Fibroblast of lung (primary cell): Measurements from ENCODE around the gene MLF1. TPM values are rescaled to one million over a fixed set of nuclear protein-coding genes. Genes with fewer than 3 reads are reported as not detected.

Experiments used
- DNase-seq, 2 donors: peaks; one replicate each; pipeline versions ENCODE4 v3.0.0 to v3.0.0-alpha.2; 2010; ENCODE audit warnings: low read depth in 2 of 2
- H2AFZ ChIP-seq: 2 replicates; pipeline ENCODE4 v1.5.1; 2012; ENCODE audit warnings: low read length, control low read depth, inconsistent platforms
- H3K27ac ChIP-seq: 2 replicates; pipeline ENCODE4 v1.5.1; 2011; ENCODE audit warnings: low read length, control low read depth; ENCODE audit not compliant: insufficient read depth
- H3K27me3 ChIP-seq: 2 replicates; pipeline ENCODE4 v1.5.1; 2011; ENCODE audit warnings: mild to moderate bottlenecking, low read length; ENCODE audit not compliant: control insufficient read depth, insufficient read depth
- H3K36me3 ChIP-seq: 2 replicates; pipeline ENCODE4 v1.5.1; 2011; ENCODE audit warnings: low read length; ENCODE audit not compliant: control insufficient read depth, insufficient read depth
- H3K4me1 ChIP-seq: 2 replicates; pipeline ENCODE4 v1.5.1; 2011; ENCODE audit warnings: low read length; ENCODE audit not compliant: control insufficient read depth, insufficient read depth; ENCODE audit errors: extremely low read depth
- H3K4me2 ChIP-seq: 2 replicates; pipeline ENCODE4 v1.5.1; 2011; ENCODE audit warnings: low read length, control low read depth; ENCODE audit not compliant: insufficient read depth; ENCODE audit errors: extremely low read depth
- H3K4me3 ChIP-seq, 4 experiments: fragments of 200-600 bp in 1 of 4; sonication (generic) in 1 of 4; replicated peaks in 1 of 4; 2 replicates each; pipeline ENCODE4 v1.5.1; 2011 to 2016; ENCODE audit warnings: low read length in 4 of 4, low read depth in 3 of 4, mild to moderate bottlenecking in 3 of 4, control low read depth in 2 of 4, inconsistent platforms in 1 of 4, mixed read lengths in 1 of 4; ENCODE audit not compliant: insufficient read depth in 1 of 4; ENCODE audit errors: control extremely low read depth in 1 of 4
- H3K79me2 ChIP-seq: 2 replicates; pipeline ENCODE4 v1.5.1; 2012; ENCODE audit warnings: mild to moderate bottlenecking, low read length, inconsistent platforms; ENCODE audit not compliant: control insufficient read depth, insufficient read depth
- H3K9ac ChIP-seq: 2 replicates; pipeline ENCODE4 v1.5.1; 2011; ENCODE audit warnings: mild to moderate bottlenecking, low read length, control low read depth; ENCODE audit not compliant: insufficient read depth
- H3K9me3 ChIP-seq: 2 replicates; pipeline ENCODE4 v1.5.1; 2012; ENCODE audit warnings: low read depth, low read length; ENCODE audit not compliant: control insufficient read depth, insufficient read depth
- H4K20me1 ChIP-seq: 2 replicates; pipeline ENCODE4 v1.5.1; 2011; ENCODE audit warnings: low read length; ENCODE audit not compliant: control insufficient read depth, insufficient read depth; ENCODE audit errors: extremely low read depth
- EZH2 ChIP-seq: IDR thresholded peaks from 2 replicates; pipeline ENCODE4 v1.5.1; 2012; ENCODE audit warnings: low read length, control low read depth, mild to moderate bottlenecking; ENCODE audit errors: missing control alignments
- polyA plus RNA-seq, 2 donors: library from polyadenylated mRNA; depleted of rRNA in 1 of 2; stranded (reverse) in 1 of 2; unstranded in 1 of 2; fragments of >200 nt; gene quantifications; 2 replicates each; pipeline ENCODE4 v1.2.1, GENCODE V29; 2011 to 2012; ENCODE audit warnings: missing spikeins in 1 of 2
- total RNA-seq: library from RNA; depleted of rRNA; stranded (reverse); fragments of >200 nt; gene quantifications from 2 replicates; pipeline ENCODE4 v1.2.1, GENCODE V29; 2014
- TF ChIP-seq, protein P1 (sequence below), 2 donors: IDR thresholded peaks in 1 of 2; conservative IDR thresholded peaks in 1 of 2; 1 replicate in 1 of 2; 2 replicates in 1 of 2; pipeline ENCODE4 v1.5.1; 2011 to 2012; ENCODE audit warnings: low read length in 2 of 2, control low read depth in 1 of 2, inconsistent platforms in 1 of 2, low read depth in 1 of 2, mild to moderate bottlenecking in 1 of 2

MLF1 gene
- total and polyA plus RNA-seq, 2 donors (not counting 1 experiment from before 2014, with no cell fraction given) = 6.9 to 7.9 TPM

DNA sequence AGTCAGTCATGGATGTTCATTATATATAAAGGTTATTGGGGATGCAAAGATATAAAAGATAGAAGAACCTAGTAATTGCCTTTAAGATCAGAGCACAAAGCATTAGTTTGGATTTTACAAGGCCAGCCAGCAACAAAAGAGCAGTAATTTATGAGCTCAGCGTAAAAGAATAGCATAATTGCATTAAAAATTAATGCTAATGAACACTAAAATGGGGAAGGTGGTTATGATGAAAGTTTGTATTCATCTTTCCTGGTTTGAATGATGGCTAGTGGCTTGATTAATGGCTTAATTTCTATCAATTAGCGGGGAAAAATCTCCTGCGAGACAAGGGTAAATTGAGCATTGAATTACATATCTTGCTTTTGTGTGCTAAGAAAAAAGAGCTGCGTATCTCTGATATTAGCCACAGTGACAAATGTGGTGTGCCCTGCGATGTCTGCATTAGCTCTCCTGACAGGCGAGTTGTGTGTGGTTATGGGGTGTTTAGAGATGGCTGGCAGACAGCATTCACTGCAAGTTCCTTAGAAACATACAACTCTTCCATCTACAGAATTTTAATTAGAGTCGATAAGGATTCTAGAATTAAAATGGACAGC, 42.8 kb upstream of the MLF1 start:
- no peaks in the 10 kb centered on the region for H3K36me3 ChIP-seq
- H3K27ac ChIP-seq = no peak overlapping the region
- no peaks in the 10 kb centered on the region for H3K9me3 ChIP-seq
- no peaks in the 10 kb centered on the region for H3K27me3 ChIP-seq
- no peak overlapping the region for H2AFZ ChIP-seq
- H3K4me1 ChIP-seq = no peaks in the 10 kb centered on the region
- no peak overlapping the region for H3K4me2 ChIP-seq
- no peak for DNase-seq
- no peaks in the 10 kb centered on the region for H3K79me2 ChIP-seq
- H3K9ac ChIP-seq = no peak overlapping the region
- no peaks in the 10 kb centered on the region for H4K20me1 ChIP-seq
- no peak for TF ChIP-seq EZH2
- TF ChIP-seq, protein P1, sequence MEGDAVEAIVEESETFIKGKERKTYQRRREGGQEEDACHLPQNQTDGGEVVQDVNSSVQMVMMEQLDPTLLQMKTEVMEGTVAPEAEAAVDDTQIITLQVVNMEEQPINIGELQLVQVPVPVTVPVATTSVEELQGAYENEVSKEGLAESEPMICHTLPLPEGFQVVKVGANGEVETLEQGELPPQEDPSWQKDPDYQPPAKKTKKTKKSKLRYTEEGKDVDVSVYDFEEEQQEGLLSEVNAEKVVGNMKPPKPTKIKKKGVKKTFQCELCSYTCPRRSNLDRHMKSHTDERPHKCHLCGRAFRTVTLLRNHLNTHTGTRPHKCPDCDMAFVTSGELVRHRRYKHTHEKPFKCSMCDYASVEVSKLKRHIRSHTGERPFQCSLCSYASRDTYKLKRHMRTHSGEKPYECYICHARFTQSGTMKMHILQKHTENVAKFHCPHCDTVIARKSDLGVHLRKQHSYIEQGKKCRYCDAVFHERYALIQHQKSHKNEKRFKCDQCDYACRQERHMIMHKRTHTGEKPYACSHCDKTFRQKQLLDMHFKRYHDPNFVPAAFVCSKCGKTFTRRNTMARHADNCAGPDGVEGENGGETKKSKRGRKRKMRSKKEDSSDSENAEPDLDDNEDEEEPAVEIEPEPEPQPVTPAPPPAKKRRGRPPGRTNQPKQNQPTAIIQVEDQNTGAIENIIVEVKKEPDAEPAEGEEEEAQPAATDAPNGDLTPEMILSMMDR (conservative IDR thresholded peaks at IDR 0.05 in 1 of 2, IDR thresholded peaks at IDR 0.05 in 1 of 2; ENCODE audit: low read depth in 1 of 2, low read length in 2 of 2) = no peak
- H3K4me3 ChIP-seq = no peak overlapping the region

DNA sequence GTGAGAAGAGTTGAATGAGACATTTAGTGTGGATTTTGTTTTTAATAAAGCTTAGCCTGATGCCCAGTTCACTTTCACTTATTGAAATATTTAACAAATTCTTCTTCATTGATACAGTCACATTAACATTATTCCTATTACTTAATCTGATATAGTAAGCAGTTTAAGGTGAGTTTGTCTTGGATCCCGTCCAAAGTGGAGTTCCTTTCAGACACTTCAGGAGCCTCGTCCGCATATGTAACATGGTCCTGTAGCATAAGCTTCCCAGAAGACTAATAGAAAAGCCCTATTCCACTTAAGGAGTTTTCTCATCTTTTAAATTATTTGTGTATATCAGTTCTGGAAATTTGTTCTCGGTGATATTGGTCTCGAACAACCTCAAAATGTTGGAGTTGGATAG, 39.7 kb upstream of the MLF1 start:
- Histone ChIP-seq H3K9me3 (no peaks in the 10 kb centered on the region), H3K27ac (no peak overlapping the region), H3K36me3 (no peaks in the 10 kb centered on the region), H3K4me1 (no peaks in the 10 kb centered on the region), H3K27me3 (no peaks in the 10 kb centered on the region), H3K79me2 (no peaks in the 10 kb centered on the region), H3K4me3 (no peak overlapping the region), H4K20me1 (no peaks in the 10 kb centered on the region), H3K4me2 (no peak overlapping the region), H3K9ac (no peak overlapping the region), H2AFZ (no peak overlapping the region)
- peak in 1 of 2 donors; percentile 12 for DNase-seq
- TF ChIP-seq, protein P1 (conservative IDR thresholded peaks at IDR 0.05 in 1 of 2, IDR thresholded peaks at IDR 0.05 in 1 of 2; ENCODE audit: low read depth in 1 of 2, low read length in 2 of 2) = no peak
- TF ChIP-seq EZH2 = no peak

DNA sequence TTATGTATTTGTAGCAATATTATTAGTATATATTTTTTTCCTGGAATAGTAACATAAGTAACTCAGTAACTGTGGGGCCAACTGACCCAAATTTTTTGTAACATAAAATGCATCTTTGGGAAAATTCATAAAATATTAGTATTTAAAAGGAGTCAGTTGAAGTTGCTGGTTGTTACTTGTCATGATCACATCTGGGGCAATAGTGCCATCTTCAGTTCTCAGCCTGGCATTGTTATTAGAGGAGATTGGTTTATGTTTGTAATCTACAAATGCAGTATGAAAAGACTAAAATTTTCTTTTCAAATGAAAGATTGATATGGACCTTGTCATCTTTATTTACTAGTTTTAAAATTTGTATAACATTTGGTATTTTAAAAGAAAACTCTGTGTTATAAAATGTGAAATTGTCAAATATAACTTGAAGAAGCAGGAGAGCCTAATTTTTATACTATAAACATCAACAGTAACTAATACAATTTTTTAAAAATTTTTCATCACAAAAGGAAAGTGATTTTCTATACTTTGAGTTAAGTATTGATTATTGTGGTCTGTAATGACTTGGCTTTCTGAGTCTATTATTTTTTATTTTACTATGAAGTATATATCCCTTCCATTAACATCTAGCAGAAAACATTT, 38.8 kb upstream of the MLF1 start:
- TF ChIP-seq, protein P1 (conservative IDR thresholded peaks at IDR 0.05 in 1 of 2, IDR thresholded peaks at IDR 0.05 in 1 of 2; ENCODE audit: low read depth in 1 of 2, low read length in 2 of 2) = peak; percentile 56 to 78
- no peak for TF ChIP-seq EZH2
- no peak overlapping the region for H3K4me2 ChIP-seq
- peak; percentile 42 to 80 for DNase-seq

More for the DNA sequence above, 38.8 kb upstream of the MLF1 start:
- Histone ChIP-seq H3K9me3 (no peaks in the 10 kb centered on the region), H3K79me2 (no peaks in the 10 kb centered on the region), H3K27ac (no peak overlapping the region), H3K4me3 (no peak overlapping the region), H3K36me3 (no peaks in the 10 kb centered on the region), H4K20me1 (no peaks in the 10 kb centered on the region), H3K9ac (no peak overlapping the region), H2AFZ (no peak overlapping the region), H3K4me1 (no peaks in the 10 kb centered on the region), H3K27me3 (no peaks in the 10 kb centered on the region)
